PC-3 (cell line): ENCODE data around the gene TSHZ2.

Experiments
- CTCF ChIP-seq: fragments of 300-600 bp; sonication (generic); conservative IDR thresholded peaks from 2 replicates; pipeline ENCODE4 v1.5.1; 2017; ENCODE audit warnings: antibody characterized with exemption, low read depth, mild to moderate bottlenecking, low read length
- EZH2phosphoT487 ChIP-seq: fragments of 300-600 bp; sonication (generic); IDR thresholded peaks from 2 replicates; pipeline ENCODE4 v1.6.1; 2018; ENCODE audit warnings: mild to moderate bottlenecking, antibody characterized with exemption, low read length, borderline replicate concordance

GRCh38 chr20:53281557-53282117 lies 309.5 kb downstream of the TSHZ2 start:
- TF ChIP-seq CTCF (no peak), EZH2phosphoT487 (no peak)
